ENCODE results near the gene ZNF175. TPM values are rescaled to one million over a fixed set of nuclear protein-coding genes. Genes with fewer than 3 reads are reported as not detected.

ZNF175 gene
- total and polyA plus RNA-seq, 9 of the 15 experiments (the other 6 are each of a cell fraction or from before 2014, with no cell fraction given), result 3.7 to 37.9 (median 14.0) TPM

- TF ChIP-seq KDM4B (IDR thresholded peaks at IDR 0.05; ENCODE audit: borderline replicate concordance in 2 of 2, low read depth in 1 of 2), result no peak
- no peak for TF ChIP-seq ZNF212 (CRISPR knock-in tag; IDR thresholded peaks at IDR 0.05)
- no peak for TF ChIP-seq DIDO1 (tag; IDR thresholded peaks at IDR 0.05; ENCODE audit: low read depth)
- TF ChIP-seq TFAP4 (CRISPR knock-in tag; IDR thresholded peaks at IDR 0.05; ENCODE audit: borderline replicate concordance), result peak; percentile 43
- no peak for TF ChIP-seq HDAC1 (IDR thresholded peaks at IDR 0.05)
- TF ChIP-seq BHLHE40 (IDR thresholded peaks at IDR 0.05; ENCODE audit: low read length), result peak; percentile 64
- TF ChIP-seq ETV5 (CRISPR knock-in tag; IDR thresholded peaks at IDR 0.05; ENCODE audit: low read depth), result no peak; the same call in 1 of the 2 replicates
- TF ChIP-seq, protein P1, sequence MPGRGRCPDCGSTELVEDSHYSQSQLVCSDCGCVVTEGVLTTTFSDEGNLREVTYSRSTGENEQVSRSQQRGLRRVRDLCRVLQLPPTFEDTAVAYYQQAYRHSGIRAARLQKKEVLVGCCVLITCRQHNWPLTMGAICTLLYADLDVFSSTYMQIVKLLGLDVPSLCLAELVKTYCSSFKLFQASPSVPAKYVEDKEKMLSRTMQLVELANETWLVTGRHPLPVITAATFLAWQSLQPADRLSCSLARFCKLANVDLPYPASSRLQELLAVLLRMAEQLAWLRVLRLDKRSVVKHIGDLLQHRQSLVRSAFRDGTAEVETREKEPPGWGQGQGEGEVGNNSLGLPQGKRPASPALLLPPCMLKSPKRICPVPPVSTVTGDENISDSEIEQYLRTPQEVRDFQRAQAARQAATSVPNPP (IDR thresholded peaks at IDR 0.05; ENCODE audit: borderline replicate concordance, insufficient read depth, insufficient read length), result no peak
- TF ChIP-seq NR3C1 (CRISPR knock-in tag; IDR thresholded peaks at IDR 0.05), result no peak
- TF ChIP-seq EP300 (IDR thresholded peaks at IDR 0.05; ENCODE audit: low read length), result peak; percentile 55; the same call in 1 of the 2 replicates
- no peak for TF ChIP-seq RFX7 (CRISPR knock-in tag; IDR thresholded peaks at IDR 0.05)
- TF ChIP-seq POLR2AphosphoS5 (IDR thresholded peaks at IDR 0.05; ENCODE audit: control insufficient read depth, insufficient read depth, low read depth, low read length), result no peak
- no peak for TF ChIP-seq ZFP30 (CRISPR knock-in tag; IDR thresholded peaks at IDR 0.05; ENCODE audit: borderline replicate concordance)
- no peak for TF ChIP-seq MTF1 (CRISPR knock-in tag; IDR thresholded peaks at IDR 0.05; ENCODE audit: borderline replicate concordance)
- TF ChIP-seq, protein P2, sequence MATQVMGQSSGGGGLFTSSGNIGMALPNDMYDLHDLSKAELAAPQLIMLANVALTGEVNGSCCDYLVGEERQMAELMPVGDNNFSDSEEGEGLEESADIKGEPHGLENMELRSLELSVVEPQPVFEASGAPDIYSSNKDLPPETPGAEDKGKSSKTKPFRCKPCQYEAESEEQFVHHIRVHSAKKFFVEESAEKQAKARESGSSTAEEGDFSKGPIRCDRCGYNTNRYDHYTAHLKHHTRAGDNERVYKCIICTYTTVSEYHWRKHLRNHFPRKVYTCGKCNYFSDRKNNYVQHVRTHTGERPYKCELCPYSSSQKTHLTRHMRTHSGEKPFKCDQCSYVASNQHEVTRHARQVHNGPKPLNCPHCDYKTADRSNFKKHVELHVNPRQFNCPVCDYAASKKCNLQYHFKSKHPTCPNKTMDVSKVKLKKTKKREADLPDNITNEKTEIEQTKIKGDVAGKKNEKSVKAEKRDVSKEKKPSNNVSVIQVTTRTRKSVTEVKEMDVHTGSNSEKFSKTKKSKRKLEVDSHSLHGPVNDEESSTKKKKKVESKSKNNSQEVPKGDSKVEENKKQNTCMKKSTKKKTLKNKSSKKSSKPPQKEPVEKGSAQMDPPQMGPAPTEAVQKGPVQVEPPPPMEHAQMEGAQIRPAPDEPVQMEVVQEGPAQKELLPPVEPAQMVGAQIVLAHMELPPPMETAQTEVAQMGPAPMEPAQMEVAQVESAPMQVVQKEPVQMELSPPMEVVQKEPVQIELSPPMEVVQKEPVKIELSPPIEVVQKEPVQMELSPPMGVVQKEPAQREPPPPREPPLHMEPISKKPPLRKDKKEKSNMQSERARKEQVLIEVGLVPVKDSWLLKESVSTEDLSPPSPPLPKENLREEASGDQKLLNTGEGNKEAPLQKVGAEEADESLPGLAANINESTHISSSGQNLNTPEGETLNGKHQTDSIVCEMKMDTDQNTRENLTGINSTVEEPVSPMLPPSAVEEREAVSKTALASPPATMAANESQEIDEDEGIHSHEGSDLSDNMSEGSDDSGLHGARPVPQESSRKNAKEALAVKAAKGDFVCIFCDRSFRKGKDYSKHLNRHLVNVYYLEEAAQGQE (IDR thresholded peaks at IDR 0.05; ENCODE audit: borderline replicate concordance), result no peak; the same call in 1 of the 2 replicates
- TF ChIP-seq, protein P2 (CRISPR knock-in tag; IDR thresholded peaks at IDR 0.05; ENCODE audit: low read depth), result no peak; the same call in 1 of the 2 replicates
Measured at GRCh38 chr19:51531349-51532315, 39.5 kb upstream of the ZNF175 start, which contains the start of gene SIGLEC6 (continued).

Data from K562 (cell line).